DMS 273 treated with DMSO at 0.1 percent for 48 hours (cell line): ENCODE results near the gene OR51G2.

Experiments used
- DNase-seq: peaks from one replicate; lab custom pipeline; 2025; lab: John Stamatoyannopoulos, UW

The OR51G2 gene

GRCh38 chr11:4863876-4864275 lies 55.3 kb downstream of the OR51G2 start:
- no peak for DNase-seq
